GM18861 (cell line): Measurements from ENCODE around the gene ISM1.
"Not testable (repeated sequence)": the region's sequence is repeated elsewhere in the genome, so short reads cannot be mapped to it uniquely, and the experiment has no call there.

Experiments used
- ATAC-seq: cut with Tn5 transposase; IDR thresholded peaks from one replicate; pipeline ENCODE4 v1.9.1; 2021; ENCODE audit not compliant: unreplicated experiment

The ISM1 gene

GRCh38 chr20:13221313-13221672, 219 bp downstream of the ISM1 start:
- no peak for ATAC-seq

DNA sequence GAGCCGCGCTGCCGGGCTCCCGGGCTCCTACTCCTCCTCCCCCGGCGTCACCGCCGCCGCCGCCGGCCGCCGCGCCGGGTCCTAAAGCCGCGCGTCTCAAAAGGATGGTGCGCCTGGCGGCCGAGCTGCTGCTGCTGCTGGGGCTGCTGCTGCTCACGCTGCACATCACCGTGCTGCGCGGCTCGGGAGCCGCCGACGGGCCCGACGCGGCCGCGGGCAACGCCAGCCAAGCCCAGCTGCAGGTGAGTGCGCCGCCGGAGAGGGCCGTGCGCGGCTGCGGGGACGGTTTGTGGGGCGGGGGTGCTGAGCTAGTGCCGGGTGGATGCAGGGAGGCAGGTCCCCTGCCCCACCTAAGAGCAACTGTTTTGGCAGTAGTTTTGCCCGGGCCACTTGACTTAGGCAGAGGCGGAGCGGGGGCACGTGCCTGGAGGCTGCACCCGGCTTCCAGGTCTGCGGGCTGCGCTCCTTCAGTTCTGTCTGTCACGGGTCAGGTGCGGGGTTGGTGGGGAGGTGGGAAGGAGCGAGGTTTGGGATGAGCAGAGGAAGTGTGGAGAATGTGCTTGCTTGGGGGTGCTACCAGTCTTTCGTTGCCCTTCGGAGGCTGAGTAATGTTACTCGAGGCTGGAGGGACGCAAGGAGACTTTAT, 722 bp downstream of the ISM1 start:
- ATAC-seq = no peak

- no peak for ATAC-seq
These were observed 1.2 kb downstream of the ISM1 start for GRCh38 chr20:13222319-13222716.

DNA sequence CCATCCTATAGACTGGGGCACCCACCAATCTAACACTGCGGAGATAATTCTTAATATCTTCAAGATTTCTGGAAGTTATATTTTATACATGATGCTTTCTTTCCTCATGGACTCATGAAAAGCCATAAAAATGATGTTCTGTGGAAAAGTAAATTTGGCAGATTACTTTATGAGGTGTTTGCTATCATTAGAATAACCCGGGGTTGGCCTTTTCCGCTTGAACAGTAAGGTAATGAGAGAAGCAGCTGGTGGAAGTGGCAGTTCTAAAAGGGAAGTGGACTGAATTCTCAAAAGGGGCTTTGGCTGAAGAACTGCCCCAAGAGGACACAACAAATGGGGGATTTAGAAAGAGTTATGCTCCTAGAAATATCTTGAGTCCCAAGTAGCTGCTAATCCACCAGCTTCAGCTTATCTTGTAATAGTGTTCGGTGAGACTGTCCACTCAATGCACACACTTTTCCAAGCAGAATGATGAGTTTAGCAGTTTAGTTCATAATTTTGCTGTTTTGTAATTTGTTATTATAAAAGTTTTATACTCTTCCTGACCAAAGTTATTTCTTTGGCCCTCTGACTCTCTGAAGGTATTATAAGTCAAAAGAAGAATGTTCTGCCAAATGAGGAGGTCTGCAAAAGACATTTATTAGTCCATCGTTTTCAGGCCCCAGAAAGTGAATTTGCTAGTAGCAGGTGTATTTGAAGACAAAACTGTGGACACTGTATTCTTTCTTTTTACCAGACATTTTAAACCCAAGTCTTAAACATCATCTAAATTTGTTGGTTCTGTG, 2.9 kb downstream of the ISM1 start:
- ATAC-seq = no peak

DNA sequence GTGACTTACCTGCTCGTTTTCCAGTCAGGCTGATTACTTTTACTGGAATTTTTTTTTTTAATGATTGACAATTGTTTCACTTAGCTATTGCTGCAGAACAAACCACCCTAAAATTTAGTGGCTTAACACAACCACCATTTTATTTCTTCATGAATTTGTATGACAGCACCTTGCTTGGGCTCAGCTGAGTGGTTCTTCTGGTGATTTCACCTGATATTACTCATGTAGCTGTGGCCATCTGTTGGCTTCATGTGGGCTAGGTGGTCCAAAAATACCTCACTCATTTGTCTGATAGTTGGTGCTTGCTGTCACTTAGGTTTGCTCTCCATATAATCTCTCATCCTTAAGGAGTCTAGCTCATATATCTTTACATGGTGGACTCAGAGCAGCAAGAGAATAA, 5.3 kb downstream of the ISM1 start:
- no peak for ATAC-seq

GRCh38 chr20:13228771-13229170, 7.7 kb downstream of the ISM1 start:
- ATAC-seq = no peak

GRCh38 chr20:13229538-13229937, 8.5 kb downstream of the ISM1 start:
- no peak for ATAC-seq

GRCh38 chr20:13231031-13231752, 10.1 kb downstream of the ISM1 start:
- ATAC-seq = no peak

GRCh38 chr20:13232999-13233398, 11.9 kb downstream of the ISM1 start:
- no peak for ATAC-seq

- ATAC-seq = no peak
These were observed 13.9 kb downstream of the ISM1 start for GRCh38 chr20:13234961-13235360.

- ATAC-seq = not testable (repeated sequence)
These were observed 15.3 kb downstream of the ISM1 start for GRCh38 chr20:13236360-13236759.

DNA sequence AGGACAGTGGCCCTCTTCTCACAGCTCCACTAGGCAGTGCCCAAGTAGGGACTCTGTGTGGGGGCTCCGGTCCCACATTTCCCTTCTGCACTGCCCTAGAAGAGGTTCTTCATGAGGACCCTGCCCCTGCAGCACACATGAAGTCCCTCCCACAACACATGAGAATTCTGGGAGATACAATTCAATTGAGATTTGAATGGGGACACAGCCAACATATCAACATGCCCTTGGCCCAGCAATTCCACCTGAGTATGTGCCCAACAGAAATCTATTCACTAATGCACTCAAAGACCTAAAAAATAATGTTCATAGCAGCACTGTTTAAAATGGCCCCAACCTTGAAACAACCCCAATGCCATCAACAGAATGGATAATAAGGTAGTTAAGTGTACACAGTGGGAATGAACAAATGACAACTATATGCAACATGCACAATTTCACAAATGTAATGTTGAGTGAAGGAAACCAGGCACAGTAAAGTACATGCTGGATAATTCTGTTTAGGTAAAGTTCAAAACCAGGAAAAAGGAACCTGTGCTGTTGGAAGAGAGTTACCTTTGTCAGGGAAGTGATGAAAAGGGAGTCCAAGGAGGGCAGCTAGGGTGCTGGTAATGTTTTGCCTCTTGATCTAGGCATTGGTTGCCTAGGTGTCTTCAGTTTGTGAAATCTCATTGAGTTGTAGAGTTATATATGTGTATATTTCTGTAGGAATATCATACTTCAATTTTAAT, 16.1 kb downstream of the ISM1 start:
- no peak for ATAC-seq

- ATAC-seq = no peak
These were observed 17.1 kb downstream of the ISM1 start for GRCh38 chr20:13238001-13238653.

GRCh38 chr20:13243826-13244376, 22.8 kb downstream of the ISM1 start:
- ATAC-seq = no peak

DNA sequence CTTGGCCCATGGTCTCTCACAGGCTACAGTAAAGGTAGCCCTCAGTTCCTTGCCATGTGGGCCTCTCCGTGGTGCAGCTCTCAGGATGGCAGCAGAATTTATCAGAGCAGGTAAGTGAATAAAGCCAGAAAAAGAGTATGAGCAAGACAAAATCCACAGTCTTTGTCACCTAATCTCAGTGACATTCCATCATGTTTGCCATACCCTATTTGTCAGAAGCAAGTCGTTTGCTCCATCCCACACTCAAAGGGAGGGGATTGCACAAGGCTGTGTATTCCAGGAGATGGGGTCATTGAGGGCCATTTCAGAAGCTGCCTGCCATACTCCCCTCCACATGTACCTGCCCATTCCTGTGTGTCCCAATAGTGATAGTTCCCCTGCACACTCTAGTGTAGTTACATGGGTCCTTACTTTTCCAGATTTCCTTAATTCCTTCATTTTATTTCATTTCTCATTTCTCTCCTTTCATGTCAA, 24.2 kb downstream of the ISM1 start:
- no peak for ATAC-seq

DNA sequence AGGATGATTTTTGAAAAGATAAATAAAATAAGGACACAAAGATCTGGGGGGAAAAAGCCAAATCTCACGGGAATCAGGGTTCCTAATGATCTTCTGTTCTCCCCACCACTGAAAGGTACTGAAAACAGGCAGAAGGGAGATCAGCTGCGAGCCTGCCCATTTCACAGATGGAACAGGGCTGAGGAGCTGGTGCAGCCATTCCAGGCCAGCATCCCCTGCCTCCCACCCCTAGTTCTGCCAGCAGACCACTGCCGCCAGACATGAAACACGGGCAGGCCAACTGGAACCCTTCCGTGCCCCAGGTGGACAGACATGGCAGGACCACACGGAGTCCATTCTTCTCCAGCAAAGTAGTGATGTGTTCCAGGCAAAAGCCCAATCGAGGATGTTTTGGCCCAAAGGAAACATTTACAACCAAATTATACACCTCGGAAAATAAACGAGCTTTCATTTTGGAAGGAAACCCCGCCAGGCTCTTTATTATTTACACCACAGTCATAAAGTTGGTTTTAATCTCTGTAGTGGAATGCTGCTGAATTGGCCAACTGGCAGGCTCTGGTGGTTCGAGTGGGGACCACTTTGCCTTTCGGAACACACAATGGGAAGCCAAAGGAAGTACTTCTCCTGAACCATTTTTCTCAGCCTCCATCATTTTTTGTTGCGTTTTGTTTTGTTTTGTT, 28.2 kb downstream of the ISM1 start:
- no peak for ATAC-seq

- no peak for ATAC-seq
These were observed 28.7 kb downstream of the ISM1 start for GRCh38 chr20:13249798-13250170.

- ATAC-seq = no peak
These were observed 29.2 kb downstream of the ISM1 start for GRCh38 chr20:13250251-13250650.

DNA sequence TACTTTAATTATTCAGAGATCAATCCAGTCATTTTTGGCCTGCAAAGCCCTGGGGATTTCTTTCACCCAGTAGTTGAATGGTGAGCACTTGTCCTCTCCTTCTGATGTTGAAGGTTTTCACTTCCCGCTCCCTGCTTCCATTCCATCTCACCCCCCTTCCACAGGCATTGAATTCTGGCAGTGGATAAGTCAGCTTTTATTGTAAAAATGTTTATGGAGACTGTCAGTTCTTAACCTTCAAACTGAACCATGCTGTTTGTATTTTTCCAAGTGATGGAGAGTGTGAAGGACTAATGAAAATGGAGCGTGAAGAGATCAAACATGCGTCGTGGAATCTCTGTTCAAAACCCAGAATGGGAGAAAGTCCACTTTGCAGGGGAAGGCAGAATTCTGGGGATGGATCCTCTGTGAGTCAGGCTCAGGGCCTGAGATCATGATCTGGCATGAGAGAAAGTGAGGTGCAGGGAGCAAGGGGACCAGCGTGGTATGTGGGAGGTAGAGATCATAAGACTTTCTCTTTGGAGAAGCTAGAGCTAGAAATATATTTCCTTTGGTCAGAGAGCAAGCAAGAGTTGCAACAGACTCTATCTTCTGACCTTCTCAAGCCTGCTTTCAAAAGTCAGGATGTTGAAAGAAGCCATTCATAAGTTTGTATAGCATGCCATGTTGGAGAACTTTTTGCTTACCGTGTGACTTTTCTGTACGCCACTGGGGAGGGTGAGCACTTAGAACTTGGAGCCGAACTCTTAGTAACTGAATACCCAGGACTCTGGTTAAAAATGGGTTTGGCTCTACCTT, 30.2 kb downstream of the ISM1 start:
- no peak for ATAC-seq
